SU-DHL-6 (cell line): ENCODE measurements around the gene SLC7A5.
"Not testable (repeated sequence)": the region's sequence is repeated elsewhere in the genome, so short reads cannot be mapped to it uniquely, and the experiment has no call there.

Experiments used
- H2AFZ ChIP-seq: fragments of 200-600 bp; sonication (generic); 2 replicates; pipeline ENCODE4 v1.6.1; 2014; ENCODE audit warnings: low read depth, mild to moderate bottlenecking, moderate library complexity, mixed read lengths, antibody characterized with exemption, low read length; ENCODE audit not compliant: severe bottlenecking
- H3F3A ChIP-seq: fragments of 200-600 bp; shearing (Covaris generic); 2 replicates; pipeline ENCODE4 v1.6.0; 2016; ENCODE audit warnings: antibody characterized with exemption, mild to moderate bottlenecking; ENCODE audit not compliant: insufficient read depth
- H3K27ac ChIP-seq: fragments of 200-600 bp; sonication (generic); 2 replicates; pipeline ENCODE4 v1.5.1; 2016; ENCODE audit warnings: low read depth, mild to moderate bottlenecking, low read length, moderate library complexity, mixed read lengths
- H3K27me3 ChIP-seq: fragments of 200-600 bp; sonication (generic), shearing (Covaris generic); 2 replicates; pipeline ENCODE4 v1.6.0; 2014; ENCODE audit warnings: mild to moderate bottlenecking, low read length
- H3K36me3 ChIP-seq: fragments of 200-600 bp; sonication (generic); 2 replicates; pipeline ENCODE4 v1.6.1; 2014; ENCODE audit warnings: mild to moderate bottlenecking, low read length, mixed read lengths
- H3K4me2 ChIP-seq: fragments of 300-600, 200-600 bp; shearing (Covaris generic), sonication (generic); 2 replicates; pipeline ENCODE4 v1.6.0; 2014; ENCODE audit warnings: low read length, low read depth, mild to moderate bottlenecking; ENCODE audit not compliant: poor library complexity, severe bottlenecking
- H3K4me3 ChIP-seq: fragments of 200-600 bp; sonication (generic); 2 replicates; pipeline ENCODE4 v1.5.1; 2014; ENCODE audit warnings: antibody characterized with exemption, low read length, mild to moderate bottlenecking, mixed read lengths; ENCODE audit not compliant: insufficient read depth, poor library complexity, severe bottlenecking
- H3K79me2 ChIP-seq: fragments of 200-600 bp; sonication (generic); 2 replicates; pipeline ENCODE4 v1.6.1; 2014; ENCODE audit warnings: mild to moderate bottlenecking, low read length, moderate library complexity; ENCODE audit not compliant: insufficient read depth
- H3K9ac ChIP-seq: fragments of 200-600 bp; sonication (generic); 2 replicates; pipeline ENCODE4 v1.7.0; 2014; ENCODE audit warnings: mild to moderate bottlenecking, low read length
- H3K9me2 ChIP-seq: fragments of 200-600 bp; sonication (generic); replicated peaks from 2 replicates; pipeline ENCODE4 v1.6.1; 2014; ENCODE audit warnings: low read length; ENCODE audit not compliant: insufficient read depth
- H3K9me3 ChIP-seq: fragments of 200-600 bp; sonication (generic); 2 replicates; pipeline ENCODE4 v1.6.1; 2014; ENCODE audit warnings: low read length, mixed read lengths; ENCODE audit not compliant: insufficient read depth
- H4K20me1 ChIP-seq: fragments of 200-600 bp; sonication (generic); 2 replicates; pipeline ENCODE4 v1.6.1; 2014; ENCODE audit warnings: low read depth, mild to moderate bottlenecking, antibody characterized with exemption, low read length, moderate library complexity, mixed read lengths
- EZH2phosphoT487 ChIP-seq: fragments of 200-600 bp; sonication (generic), shearing (Covaris generic); conservative IDR thresholded peaks from 2 replicates; pipeline ENCODE4 v1.6.1; 2018; ENCODE audit warnings: mild to moderate bottlenecking, antibody characterized with exemption, low read length, moderate library complexity, mixed read lengths
- TF ChIP-seq, protein P1 (sequence below): fragments of 200-600 bp; sonication (generic); IDR thresholded peaks from one replicate; pipeline ENCODE4 v1.5.1; 2017; ENCODE audit warnings: antibody characterized with exemption, mild to moderate bottlenecking, low read length, moderate library complexity; ENCODE audit not compliant: insufficient read depth, poor library complexity, severe bottlenecking

SLC7A5 gene

DNA sequence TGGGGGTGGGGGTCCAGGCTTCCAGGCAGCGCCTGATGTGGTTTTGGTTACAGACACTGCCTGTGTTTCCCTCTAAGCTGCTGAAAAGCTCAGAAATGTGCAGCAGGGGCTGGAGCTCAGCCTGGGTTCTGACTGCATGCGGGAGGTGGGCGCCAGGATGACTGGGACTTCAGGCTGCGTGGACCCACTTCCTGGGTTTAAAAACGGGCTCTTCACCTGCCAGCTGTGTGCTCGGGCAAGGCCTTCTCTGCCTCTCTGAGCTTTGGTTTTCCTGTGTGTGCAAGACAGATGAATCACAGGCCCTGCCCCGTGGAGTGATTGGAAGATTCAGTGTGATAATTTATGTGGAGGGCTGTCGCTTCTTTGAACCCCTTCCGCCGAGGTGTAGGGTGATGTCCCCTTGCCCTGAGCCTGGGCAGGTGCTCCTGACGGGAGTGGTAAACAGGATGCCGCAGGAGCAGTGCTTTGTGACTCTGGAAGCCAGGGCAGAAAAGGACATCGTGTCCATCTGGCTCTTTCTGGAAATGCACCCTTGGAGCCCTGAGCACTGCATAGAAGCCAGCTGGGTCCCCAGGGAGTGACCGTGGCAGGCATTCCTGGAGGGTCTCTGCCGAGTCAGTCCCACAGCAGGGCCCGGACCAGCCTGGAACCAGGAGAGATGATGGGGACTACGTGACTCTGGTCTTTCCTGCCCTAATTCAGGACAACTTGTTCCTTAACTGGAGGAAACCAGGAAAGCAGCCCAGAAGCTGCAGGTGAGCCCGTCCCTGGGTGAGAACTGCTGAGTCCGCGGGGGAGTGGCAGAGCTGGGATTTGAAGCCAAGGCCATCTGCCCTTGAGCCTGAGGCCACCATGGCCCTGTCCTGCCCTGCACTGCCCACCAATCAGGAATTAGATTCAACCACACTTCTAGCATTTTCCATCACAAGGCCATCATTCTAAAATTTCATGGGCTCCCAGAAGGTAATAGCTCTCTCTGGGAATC is 28.5 kb upstream of the SLC7A5 start:
- Histone ChIP-seq H3K36me3 (no peaks in the 10 kb centered on the region), H3K27ac (no peak overlapping the region)

DNA sequence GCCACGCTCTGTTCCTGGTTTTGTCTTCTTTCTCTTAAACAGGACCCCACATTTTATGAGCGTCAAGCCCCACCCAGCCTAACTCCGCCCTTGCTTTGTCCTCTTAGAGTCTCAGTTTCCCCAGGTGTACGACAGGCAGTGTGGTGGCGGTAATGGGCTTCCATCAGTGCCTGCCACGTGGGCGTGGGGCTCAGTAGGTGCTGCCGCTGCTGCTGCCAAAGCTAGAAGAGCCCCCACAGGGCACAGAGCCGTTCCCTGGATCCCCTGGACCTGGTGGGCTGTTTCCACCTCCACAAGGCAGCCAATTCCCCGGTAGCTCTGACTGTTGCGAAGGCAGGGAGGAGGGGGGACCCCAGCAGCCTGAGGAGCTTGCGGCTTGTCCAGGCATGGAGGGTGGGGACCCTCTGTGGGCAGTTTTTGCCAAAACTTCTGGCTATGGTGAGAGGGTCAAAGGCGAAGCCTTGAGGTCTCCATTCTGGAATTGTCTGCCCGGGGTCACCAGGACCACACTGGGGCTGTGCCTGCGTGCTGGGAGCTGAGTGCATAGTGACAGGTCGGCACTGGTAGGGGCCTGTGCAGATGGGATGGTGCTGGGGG is 27.7 kb upstream of the SLC7A5 start:
- not testable (repeated sequence) for H3K79me2 ChIP-seq, H3K27ac ChIP-seq, H3K9ac ChIP-seq, H3K9me2 ChIP-seq, H4K20me1 ChIP-seq, H3K4me3 ChIP-seq, H3K4me2 ChIP-seq, H3K36me3 ChIP-seq, H3F3A ChIP-seq, H3K9me3 ChIP-seq, H2AFZ ChIP-seq, H3K27me3 ChIP-seq

More for the DNA sequence above, 28.5 kb upstream of the SLC7A5 start:
- H3K9ac ChIP-seq: no peak overlapping the region
- no peaks in the 10 kb centered on the region for H3K9me3 ChIP-seq
- TF ChIP-seq, protein P1, sequence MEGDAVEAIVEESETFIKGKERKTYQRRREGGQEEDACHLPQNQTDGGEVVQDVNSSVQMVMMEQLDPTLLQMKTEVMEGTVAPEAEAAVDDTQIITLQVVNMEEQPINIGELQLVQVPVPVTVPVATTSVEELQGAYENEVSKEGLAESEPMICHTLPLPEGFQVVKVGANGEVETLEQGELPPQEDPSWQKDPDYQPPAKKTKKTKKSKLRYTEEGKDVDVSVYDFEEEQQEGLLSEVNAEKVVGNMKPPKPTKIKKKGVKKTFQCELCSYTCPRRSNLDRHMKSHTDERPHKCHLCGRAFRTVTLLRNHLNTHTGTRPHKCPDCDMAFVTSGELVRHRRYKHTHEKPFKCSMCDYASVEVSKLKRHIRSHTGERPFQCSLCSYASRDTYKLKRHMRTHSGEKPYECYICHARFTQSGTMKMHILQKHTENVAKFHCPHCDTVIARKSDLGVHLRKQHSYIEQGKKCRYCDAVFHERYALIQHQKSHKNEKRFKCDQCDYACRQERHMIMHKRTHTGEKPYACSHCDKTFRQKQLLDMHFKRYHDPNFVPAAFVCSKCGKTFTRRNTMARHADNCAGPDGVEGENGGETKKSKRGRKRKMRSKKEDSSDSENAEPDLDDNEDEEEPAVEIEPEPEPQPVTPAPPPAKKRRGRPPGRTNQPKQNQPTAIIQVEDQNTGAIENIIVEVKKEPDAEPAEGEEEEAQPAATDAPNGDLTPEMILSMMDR: no peak
- no peak for TF ChIP-seq EZH2phosphoT487
- no peak overlapping the region for H3K4me3 ChIP-seq
- H3F3A ChIP-seq: no peaks in the 10 kb centered on the region
- H4K20me1 ChIP-seq: no peaks in the 10 kb centered on the region
- H3K27me3 ChIP-seq: no peaks in the 10 kb centered on the region
- H3K9me2 ChIP-seq: no peaks in the 10 kb centered on the region
- no peaks in the 10 kb centered on the region for H3K79me2 ChIP-seq
- H2AFZ ChIP-seq: no peak overlapping the region
- no peak overlapping the region for H3K4me2 ChIP-seq

DNA sequence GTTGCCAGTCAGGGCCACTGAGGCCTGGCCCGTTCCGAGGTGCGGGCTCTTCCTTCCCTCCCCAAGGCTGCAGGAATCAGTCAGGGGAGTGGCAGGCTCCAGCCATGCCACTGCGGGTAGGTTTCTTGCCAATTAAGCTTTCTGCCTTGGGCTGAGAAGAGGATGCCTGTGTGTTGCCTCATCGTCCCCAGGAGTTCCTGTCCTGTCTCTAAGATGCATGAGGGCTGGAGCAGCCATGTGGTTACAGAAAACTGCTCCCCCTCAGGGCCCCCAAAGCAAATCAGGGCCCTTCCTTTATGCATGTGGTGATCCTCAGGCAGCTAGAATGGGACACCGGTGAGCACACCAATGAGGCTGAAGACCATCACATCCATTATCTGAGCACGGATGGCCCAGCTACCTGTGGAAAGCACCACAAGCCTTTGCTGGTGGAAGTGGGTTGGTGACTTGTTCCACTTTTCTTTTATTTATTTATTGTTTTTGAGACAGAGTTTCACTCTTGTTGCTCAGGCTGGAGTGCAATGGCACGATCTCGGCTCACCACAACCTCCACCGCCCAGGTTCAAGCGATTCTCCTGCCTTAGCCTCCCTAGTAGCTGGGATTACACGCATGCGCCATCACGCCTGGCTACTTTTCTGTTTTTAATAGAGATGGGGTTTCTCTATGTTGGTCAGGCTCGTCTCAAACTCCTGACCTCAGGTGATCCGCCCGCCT is 27.0 kb upstream of the SLC7A5 start:
- not testable (repeated sequence) for H3K4me2 ChIP-seq

DNA sequence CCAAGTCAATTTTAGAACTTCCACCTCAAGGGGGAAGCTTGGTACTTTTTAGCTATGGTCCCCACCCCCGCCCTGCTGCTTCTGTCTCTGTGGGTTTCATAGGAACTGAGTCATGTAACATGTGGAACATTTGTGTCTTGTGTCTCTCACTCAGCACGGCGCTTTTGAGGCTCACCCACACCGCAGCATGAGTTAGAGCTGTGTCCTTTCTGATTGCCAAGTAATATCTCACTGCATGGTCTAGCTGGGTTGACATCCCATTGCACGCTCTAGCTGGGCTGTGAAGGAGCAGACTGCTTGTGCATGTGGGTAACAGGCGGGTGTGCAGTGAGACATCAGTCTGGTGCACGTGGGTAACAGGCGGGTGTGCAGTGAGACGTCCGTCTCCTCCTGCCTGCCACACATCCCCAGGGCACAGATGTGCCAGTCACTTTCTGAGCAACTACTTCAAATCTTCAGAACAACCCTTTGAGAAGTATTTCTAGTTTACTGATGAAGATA is 26.4 kb upstream of the SLC7A5 start:
- TF ChIP-seq EZH2phosphoT487: no peak
- TF ChIP-seq, protein P1: no peak
- no peaks in the 10 kb centered on the region for H4K20me1 ChIP-seq
- H2AFZ ChIP-seq: no peak overlapping the region
- H3K9me2 ChIP-seq: no peaks in the 10 kb centered on the region
- H3K9ac ChIP-seq: no peak overlapping the region
- no peaks in the 10 kb centered on the region for H3K36me3 ChIP-seq
- H3F3A ChIP-seq: no peaks in the 10 kb centered on the region
- no peak overlapping the region for H3K4me3 ChIP-seq
- H3K9me3 ChIP-seq: no peaks in the 10 kb centered on the region
- H3K4me2 ChIP-seq: no peak overlapping the region
- no peaks in the 10 kb centered on the region for H3K79me2 ChIP-seq
- H3K27me3 ChIP-seq: no peaks in the 10 kb centered on the region
- H3K27ac ChIP-seq: no peak overlapping the region

More for the DNA sequence above, 27.0 kb upstream of the SLC7A5 start:
- H3F3A ChIP-seq, H3K9ac ChIP-seq, H2AFZ ChIP-seq, H3K27me3 ChIP-seq, H3K4me3 ChIP-seq, H3K9me3 ChIP-seq, H3K27ac ChIP-seq, H4K20me1 ChIP-seq, H3K36me3 ChIP-seq, H3K9me2 ChIP-seq, H3K79me2 ChIP-seq: not testable (repeated sequence)

DNA sequence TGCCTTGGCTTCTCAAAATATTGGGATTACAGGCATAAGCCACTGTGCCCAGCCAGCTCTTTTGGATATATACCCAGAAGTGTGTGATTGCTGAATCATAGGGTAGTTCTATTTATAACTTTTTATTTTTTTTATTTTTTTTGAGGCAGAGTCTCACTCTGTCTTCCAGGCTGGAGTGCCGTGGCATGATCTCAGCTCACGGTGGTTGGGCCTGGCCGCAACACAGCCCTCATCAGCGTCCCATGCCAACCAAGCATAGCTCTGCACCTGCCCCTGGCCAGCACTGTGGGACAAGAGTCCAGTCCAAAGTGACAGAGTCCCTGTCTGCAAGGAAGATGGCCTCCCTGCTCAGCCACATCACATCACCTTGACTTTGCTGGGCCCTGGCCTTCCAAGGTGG is 24.7 kb upstream of the SLC7A5 start:
- not testable (repeated sequence) for H2AFZ ChIP-seq, H3K9me3 ChIP-seq, H3F3A ChIP-seq, H3K79me2 ChIP-seq, H3K36me3 ChIP-seq, H3K27me3 ChIP-seq, H4K20me1 ChIP-seq, H3K4me2 ChIP-seq, H3K4me3 ChIP-seq, H3K27ac ChIP-seq, H3K9me2 ChIP-seq, H3K9ac ChIP-seq
